ENCODE results near the gene CEP128.

CEP128 gene

DNA sequence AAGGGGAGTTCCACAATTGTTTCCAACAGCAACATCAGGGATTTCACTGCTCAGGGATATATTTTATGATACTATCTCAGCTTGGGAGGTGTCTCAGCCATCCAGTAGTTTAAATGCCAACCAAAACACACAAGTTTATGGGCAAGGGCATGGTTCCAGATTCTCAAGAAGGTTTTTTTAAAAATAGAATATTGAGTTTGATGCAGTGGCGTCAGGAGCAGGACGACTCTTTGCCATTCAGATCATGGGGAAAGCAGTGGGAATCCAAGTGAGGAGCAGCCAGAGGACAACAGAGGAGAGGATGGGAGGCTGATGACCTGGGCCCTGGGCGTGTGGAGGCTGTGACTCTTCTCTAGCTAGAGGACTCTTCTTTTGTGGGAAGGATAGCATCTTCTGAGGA lies 39.6 kb upstream of the CEP128 start:
- DNase-seq (ENCODE audit: low read depth), result no peak
- TF ChIP-seq CTCF (IDR thresholded peaks at IDR 0.05; ENCODE audit: control insufficient read depth, insufficient read depth, low read depth, low read length, missing control alignments), result no peak

GRCh38 chr14:80979951-80980350 lies 38.4 kb upstream of the CEP128 start:
- DNase-seq (ENCODE audit: low read depth), result no peak
- TF ChIP-seq CTCF (IDR thresholded peaks at IDR 0.05; ENCODE audit: control insufficient read depth, insufficient read depth, low read depth, low read length, missing control alignments), result no peak
- H3K4me3 ChIP-seq (ENCODE audit: control insufficient read depth, low read depth, low read length), result no peak overlapping the region

More for the DNA sequence above, 39.6 kb upstream of the CEP128 start:
- H3K4me3 ChIP-seq (ENCODE audit: control insufficient read depth, low read depth, low read length), result no peak overlapping the region

GRCh38 chr14:80978403-80978802 lies 36.9 kb upstream of the CEP128 start:
- TF ChIP-seq CTCF (IDR thresholded peaks at IDR 0.05; ENCODE audit: control insufficient read depth, insufficient read depth, low read depth, low read length, missing control alignments), result no peak

GRCh38 chr14:80977221-80977620 lies 35.7 kb upstream of the CEP128 start:
- no peak overlapping the region for H3K4me3 ChIP-seq (ENCODE audit: control insufficient read depth, low read depth, low read length)
- DNase-seq (ENCODE audit: low read depth), result no peak
- TF ChIP-seq CTCF (IDR thresholded peaks at IDR 0.05; ENCODE audit: control insufficient read depth, insufficient read depth, low read depth, low read length, missing control alignments), result no peak

More at GRCh38 chr14:80978403-80978802, 36.9 kb upstream of the CEP128 start:
- H3K4me3 ChIP-seq (ENCODE audit: control insufficient read depth, low read depth, low read length), result no peak overlapping the region
- DNase-seq (ENCODE audit: low read depth), result no peak

- TF ChIP-seq CTCF (IDR thresholded peaks at IDR 0.05; ENCODE audit: control insufficient read depth, insufficient read depth, low read depth, low read length, missing control alignments), result no peak
- no peak for DNase-seq (ENCODE audit: low read depth)
- no peak overlapping the region for H3K4me3 ChIP-seq (ENCODE audit: control insufficient read depth, low read depth, low read length)
Measured at GRCh38 chr14:80974679-80975078, 33.1 kb upstream of the CEP128 start.

DNA sequence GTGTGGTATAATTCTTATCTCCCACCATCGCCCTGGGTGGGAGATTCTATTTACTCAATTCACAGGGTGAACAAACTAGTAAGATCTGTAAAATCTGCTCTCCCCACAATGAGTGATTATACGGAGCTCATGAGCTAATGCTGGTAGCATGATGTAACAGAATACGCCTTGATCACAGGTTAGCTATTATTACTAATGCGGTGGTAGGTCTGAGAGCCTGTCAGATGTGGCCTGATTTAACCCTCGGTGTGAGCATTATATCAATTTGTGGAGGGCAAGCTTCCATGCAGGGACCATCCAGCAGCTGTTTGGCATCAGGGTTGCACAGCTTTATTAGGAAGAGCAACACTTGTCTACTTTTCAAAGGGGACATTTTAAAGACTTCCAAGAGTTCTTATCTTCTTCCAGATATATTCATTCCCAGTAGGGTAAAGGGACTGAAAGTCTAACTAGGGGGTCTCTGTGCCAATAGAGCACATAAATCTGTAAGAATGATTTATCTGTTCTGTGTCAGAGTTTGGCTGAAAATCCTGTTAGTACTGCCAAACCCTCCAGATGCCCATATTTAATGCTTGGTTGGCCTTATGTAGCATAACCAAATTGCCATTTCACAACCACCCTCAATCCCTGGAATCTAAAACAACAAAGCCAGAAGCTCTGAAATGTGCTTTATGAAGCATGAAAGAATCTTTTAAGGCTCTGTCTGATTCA lies 32.5 kb upstream of the CEP128 start:
- DNase-seq (ENCODE audit: low read depth), result peak; percentile 48
- TF ChIP-seq CTCF (IDR thresholded peaks at IDR 0.05; ENCODE audit: control insufficient read depth, insufficient read depth, low read depth, low read length, missing control alignments), result no peak
- H3K4me3 ChIP-seq (ENCODE audit: control insufficient read depth, low read depth, low read length), result no peak overlapping the region
